Stimulated activated CD8-positive, alpha-beta memory T cell treated with anti-CD3 and anti-CD28 coated beads, Interleukin-2, amount 100 ng/mL, for 48 hours (primary cell): ENCODE measurements around the gene DELE1.

Experiments used
- DNase-seq, 2 donors: peaks; one replicate each; pipeline ENCODE4 v3.0.0-alpha.2; 2020; ENCODE audit warnings: low read depth in 2 of 2

Gene DELE1

DNA sequence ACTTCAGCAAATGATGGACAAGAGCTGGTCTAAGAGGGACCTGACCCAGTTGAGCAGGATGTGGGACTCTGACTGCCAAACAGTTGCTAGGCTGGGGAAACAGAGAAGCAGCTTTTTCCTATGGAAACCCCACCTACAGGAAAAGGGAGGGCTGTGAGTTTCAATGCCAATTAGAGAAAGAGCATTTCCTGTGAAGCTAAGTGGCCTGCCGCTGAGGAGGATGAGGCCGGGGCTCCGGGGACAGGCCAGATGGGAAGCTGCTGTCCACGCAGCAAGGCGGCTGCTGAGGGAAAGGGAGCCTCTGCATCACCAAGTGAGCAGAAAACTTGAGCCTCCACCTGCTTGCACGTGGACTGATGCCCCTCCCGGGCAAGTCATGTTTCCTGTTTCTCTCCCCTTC, 34.4 kb downstream of the DELE1 start, which contains the start of gene PCDH12:
Gene PCDH12 (minus strand): TSS at position 90 of the 400 bp plus-strand sequence. CDS start 351 bp downstream, outside the sequence.
- DNase-seq = peak in 1 of 2 donors; percentile 9

GRCh38 chr5:141958546-141959172, 35.0 kb downstream of the DELE1 start:
- no peak for DNase-seq

DNA sequence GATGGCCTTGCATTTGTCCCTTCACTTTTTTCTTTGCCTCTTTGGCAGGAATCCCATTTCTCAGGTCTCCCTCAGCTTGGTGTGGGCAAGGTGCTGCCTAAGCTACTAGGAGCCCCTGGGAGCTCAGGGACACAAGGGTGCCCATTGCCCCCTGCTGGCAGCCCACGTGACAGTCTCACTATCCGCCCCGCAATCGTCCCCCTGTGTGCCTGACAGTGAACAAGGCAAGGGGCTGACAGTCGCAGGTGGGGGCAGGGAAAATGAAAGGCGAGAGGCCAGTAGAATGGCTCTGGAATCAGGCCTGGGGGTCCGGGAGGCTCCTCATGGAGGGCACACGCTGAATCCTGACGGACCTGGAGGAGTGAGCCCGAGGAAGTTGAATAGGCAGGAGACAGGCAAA, 36.3 kb downstream of the DELE1 start:
- peak in 1 of 2 donors; percentile 22 for DNase-seq

DNA sequence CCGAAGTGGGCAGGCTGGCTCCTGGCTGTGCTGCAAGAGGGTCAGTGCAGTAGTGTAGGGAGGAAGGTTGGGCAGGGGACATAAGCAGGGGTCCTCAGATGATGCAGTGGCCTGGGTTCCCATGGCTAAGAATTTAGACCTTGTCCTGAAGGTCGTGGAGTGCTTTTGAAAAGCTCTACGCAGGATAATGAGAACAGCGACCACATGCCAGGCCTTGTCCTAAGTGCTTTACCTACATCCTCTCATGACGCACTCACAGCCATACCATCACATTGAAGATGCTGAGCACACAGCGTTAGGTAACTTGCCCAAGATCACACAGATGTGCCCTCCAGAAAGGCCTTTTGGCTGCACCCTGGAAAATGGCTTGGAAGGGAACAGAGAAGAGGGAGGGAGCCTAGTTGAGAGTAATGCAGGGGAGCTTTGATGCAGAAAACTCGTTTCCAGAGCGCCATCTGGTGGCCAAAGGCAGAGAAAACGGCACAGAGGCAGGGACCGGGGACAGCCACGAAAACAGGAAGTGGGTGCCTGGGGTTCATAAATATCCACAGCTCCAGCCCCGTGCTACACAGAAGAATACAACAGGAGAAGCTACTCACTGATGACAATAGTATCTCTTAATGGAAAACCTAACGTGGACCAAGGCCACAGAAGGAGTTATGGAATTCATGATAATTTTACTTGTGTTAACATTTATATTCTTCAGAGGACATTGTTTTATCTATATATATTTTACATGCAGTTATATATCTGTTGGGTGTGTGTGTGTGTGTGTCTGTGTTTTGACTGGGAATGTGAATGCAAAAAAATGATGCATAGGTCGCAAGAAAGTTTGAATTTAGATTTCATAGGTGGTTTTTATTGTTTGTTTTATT, 37.0 kb downstream of the DELE1 start:
- DNase-seq = peak; percentile 71 to 85

DNA sequence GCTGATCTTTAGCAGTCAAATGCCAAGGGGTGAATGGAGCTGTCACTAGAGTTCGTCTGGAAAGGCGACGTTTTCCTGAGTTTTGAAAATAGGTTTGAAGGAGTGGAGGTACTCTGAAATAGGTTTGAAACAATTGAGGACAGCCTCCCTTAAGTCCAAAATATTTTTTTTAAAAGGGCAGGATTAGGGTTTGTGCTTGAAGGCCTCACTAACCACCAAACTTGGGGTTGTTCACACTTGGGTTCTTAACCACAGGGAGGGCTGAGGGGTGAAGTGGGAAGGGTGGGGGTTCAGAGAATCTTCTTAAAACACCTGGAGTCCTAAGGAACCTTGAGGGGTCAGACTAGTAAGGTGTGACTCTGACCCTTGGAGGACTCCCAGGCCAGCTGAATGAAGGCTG, 37.8 kb downstream of the DELE1 start:
- DNase-seq = no peak

DNA sequence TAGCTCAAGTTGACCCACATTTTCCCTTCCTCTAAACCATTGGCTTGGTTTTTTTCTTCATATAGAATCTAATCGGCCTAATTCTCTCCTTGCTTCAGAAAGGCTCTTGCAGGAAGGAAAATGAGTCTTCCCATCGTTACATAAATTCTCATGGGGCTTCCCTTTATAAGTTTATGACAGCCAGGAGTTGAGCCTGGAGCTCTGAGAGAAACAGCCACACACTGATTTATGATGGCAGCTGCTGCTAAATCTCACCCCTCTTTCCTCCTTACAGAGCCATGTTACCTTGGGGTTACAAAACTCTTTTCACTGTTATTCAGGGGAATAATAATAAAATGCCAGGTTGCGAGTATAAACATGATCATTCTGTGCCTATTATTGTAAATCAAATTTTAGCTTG, 40.0 kb downstream of the DELE1 start:
- no peak for DNase-seq

- DNase-seq = no peak
Observed at GRCh38 chr5:141965071-141965470, 41.4 kb downstream of the DELE1 start.

DNA sequence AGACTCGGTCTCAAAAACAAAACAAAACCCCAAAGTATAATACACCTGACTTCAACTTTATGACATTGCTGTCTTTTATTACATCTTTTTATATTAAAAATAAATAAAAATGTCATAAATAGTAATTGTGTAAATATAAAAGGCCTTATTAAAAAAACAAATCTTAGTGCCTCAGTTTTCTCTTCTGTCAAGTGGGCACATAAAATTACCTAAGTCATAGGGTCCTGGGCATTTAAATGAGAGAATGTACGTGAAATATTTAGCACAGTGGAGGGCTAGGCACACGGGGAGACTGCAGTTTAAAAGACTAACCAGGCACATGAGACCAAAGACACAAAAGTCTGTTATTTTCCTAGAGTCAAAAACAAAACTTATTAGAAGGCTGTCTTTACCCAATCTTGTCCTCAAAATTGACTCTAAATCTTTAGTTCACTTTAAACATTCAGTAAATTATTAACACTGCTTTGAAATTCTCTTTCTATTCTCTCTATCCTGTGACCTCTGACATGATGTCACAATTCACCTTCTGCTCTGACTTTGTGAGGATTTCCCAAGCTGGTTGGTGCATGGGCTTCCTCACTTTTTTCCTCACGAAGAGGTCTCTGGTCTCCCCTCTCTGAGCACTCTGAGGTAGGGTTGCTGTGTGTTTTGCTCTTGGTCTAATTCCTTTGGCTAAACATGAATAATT, 42.7 kb downstream of the DELE1 start:
- DNase-seq = no peak

- no peak for DNase-seq
Observed at GRCh38 chr5:141966963-141967333, 43.3 kb downstream of the DELE1 start.

- DNase-seq = peak; percentile 93 to 95
Observed at GRCh38 chr5:141968914-141969608, 45.4 kb downstream of the DELE1 start, which contains the start of gene RNF14. Gene RNF14, plus strand, starts transcription at chr5:141969105. Its CDS starts 4,484 bp downstream, at chr5:141973589.

DNA sequence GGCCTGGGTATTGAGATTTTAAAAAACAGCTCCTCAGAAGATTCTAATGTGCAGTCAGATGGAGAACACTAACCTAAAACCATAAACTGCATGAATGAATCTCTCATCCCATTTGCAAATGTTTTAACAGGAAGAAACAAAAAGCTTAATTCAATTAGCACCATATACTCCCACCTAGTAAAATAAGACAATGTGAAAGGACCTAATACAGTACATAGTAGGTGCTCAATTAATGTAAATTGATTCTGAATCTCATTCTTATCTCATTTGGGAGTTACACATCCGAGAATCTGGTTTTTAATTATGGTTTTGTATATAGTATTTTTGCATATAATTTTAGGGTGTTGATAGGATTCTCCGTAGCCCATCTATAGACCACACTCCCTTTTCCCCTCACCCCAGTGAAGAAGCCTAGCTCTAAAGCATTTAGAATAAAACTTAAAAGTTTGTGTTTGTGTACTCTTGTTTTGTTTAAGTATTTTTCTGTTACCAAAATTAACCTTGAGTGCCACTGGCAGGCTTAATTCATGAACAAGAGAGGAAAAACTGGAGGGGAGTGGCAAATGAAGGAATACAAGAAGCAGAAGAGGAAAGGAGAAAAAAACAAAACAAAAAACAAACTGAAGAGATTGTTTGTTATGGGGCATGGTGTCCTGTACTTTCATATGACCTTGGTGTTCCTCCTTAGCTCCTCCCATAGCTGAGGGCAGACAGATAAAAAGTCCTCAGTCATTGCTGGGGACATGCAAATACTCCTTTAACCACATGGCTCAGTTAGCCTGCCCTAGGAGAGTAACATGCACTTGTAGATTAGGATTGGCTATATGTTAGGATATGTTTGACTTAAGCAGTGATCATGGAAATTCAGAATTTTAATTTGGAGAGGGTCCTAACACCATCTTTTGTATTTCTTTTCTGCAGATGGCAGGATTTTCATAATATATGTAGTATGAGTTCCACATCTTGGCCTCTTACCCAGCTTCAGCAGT, 46.4 kb downstream of the DELE1 start:
- no peak for DNase-seq

- no peak for DNase-seq
Observed at GRCh38 chr5:141973871-141974595, 50.4 kb downstream of the DELE1 start.

GRCh38 chr5:141976176-141976575, 52.5 kb downstream of the DELE1 start:
- DNase-seq = no peak

DNA sequence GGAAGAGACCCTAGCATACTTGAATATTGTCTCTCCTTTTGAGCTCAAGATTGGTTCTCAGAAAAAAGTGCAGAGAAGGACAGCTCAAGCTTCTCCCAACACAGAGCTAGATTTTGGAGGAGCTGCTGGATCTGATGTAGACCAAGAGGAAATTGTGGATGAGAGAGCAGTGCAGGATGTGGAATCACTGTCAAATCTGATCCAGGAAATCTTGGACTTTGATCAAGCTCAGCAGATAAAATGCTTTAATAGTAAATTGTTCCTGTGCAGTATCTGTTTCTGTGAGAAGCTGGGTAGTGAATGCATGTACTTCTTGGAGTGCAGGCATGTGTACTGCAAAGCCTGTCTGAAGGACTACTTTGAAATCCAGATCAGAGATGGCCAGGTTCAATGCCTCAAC, 54.7 kb downstream of the DELE1 start:
- DNase-seq = no peak

- DNase-seq = no peak
Observed at GRCh38 chr5:141982626-141983025, 59.0 kb downstream of the DELE1 start.

DNA sequence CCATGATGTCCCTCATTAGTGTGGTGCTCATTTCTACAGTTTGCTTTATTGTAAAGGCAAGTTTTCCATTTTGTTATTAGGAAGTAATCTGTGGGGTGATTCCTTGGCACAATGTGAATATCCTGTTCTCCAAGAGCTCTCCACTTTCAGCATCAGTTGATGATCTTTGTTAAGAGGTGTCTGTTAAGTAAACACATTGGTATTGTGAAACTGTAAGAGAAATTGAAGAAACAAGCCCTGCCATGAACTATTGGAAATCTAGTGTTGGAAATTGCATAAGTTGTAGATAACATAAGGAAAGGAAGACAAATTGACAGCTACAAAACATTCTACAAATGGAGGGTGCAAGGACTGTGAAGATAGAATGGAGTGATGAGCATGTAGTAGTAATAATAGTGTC, 62.4 kb downstream of the DELE1 start:
- DNase-seq = no peak

GRCh38 chr5:141989720-141990119, 66.0 kb downstream of the DELE1 start:
- DNase-seq = no peak
